IMR-90 (cell line): ENCODE measurements around the gene DMRTA1. TPM values are rescaled to one million over a fixed set of nuclear protein-coding genes. Genes with fewer than 3 reads are reported as not detected.

Experiments used
- ATAC-seq: fragments of 200-7000 bp; cut with Tn5 transposase; 2 replicates; pipeline ENCODE4 v1.9.1; 2020; ENCODE audit warnings: low read depth, mild to moderate bottlenecking, moderate library complexity
- BruUV-seq: library from RNA; stranded (reverse); fragments of 400-500 nt; replicated peaks from 2 replicates; lab custom pipeline; 2021; lab: Mats Ljungman, UMichigan
- CTCF ChIA-PET: fragments of 300-600 bp; formaldehyde crosslinking; extraction: SDS; loops from one replicate; lab custom pipeline; 2021; ENCODE audit warnings: antibody characterized with exemption; lab: Yijun Ruan, JAX
- POLR2A ChIA-PET: fragments of 300-600 bp; sonication (Branson Sonifier 250); formaldehyde crosslinking; loops from one replicate; lab custom pipeline; 2022; ENCODE audit warnings: antibody characterized with exemption; ENCODE audit not compliant: unreplicated experiment; lab: Charles Lee
- DNase-seq: peaks from one replicate; pipeline ENCODE4 v3.0.0; 2013
- H2AFZ ChIP-seq: replicated peaks from 2 replicates; pipeline ENCODE3; 2013; ENCODE audit warnings: low read length, mild to moderate bottlenecking; ENCODE audit not compliant: poor library complexity
- H2AK5ac ChIP-seq: 2 replicates; pipeline ENCODE4 v1.6.1; 2013; ENCODE audit warnings: low read depth, low read length, inconsistent platforms
- H2AK9ac ChIP-seq: replicated peaks from 2 replicates; pipeline ENCODE3; 2013; ENCODE audit warnings: mild to moderate bottlenecking, low read depth, low read length, moderate library complexity; ENCODE audit not compliant: poor library complexity
- H2BK120ac ChIP-seq: 2 replicates; pipeline ENCODE4 v1.6.1; 2013; ENCODE audit warnings: low read depth, low read length, inconsistent platforms
- H2BK15ac ChIP-seq: 3 replicates; pipeline ENCODE4 v1.6.1; 2013; ENCODE audit warnings: low read depth, low read length, inconsistent platforms
- H2BK20ac ChIP-seq: 2 replicates; pipeline ENCODE4 v1.6.1; 2013; ENCODE audit warnings: low read depth, mild to moderate bottlenecking, inconsistent platforms, low read length, moderate library complexity
- H2BK5ac ChIP-seq: 2 replicates; pipeline ENCODE4 v1.6.1; 2013; ENCODE audit warnings: mild to moderate bottlenecking, low read depth, low read length, inconsistent platforms; ENCODE audit not compliant: poor library complexity, severe bottlenecking
- H3K14ac ChIP-seq: replicated peaks from 2 replicates; pipeline ENCODE4 v1.6.1; 2013; ENCODE audit warnings: low read depth, low read length, inconsistent platforms
- H3K18ac ChIP-seq: 2 replicates; pipeline ENCODE4 v1.6.1; 2013; ENCODE audit warnings: low read depth, low read length, control low read depth
- H3K23ac ChIP-seq: 2 replicates; pipeline ENCODE4 v1.6.1; 2013; ENCODE audit warnings: low read depth, low read length, inconsistent platforms
- H3K27ac ChIP-seq: 2 replicates; pipeline ENCODE4 v1.5.1; 2013; ENCODE audit warnings: mild to moderate bottlenecking, control low read depth, low read length; ENCODE audit not compliant: insufficient read depth
- H3K27me3 ChIP-seq: 2 replicates; pipeline ENCODE4 v1.6.1; 2013; ENCODE audit warnings: low read length; ENCODE audit not compliant: control insufficient read depth, insufficient read depth
- H3K36me3 ChIP-seq: 2 replicates; pipeline ENCODE4 v1.6.1; 2013; ENCODE audit warnings: low read length, mixed read lengths; ENCODE audit not compliant: control insufficient read depth, insufficient read depth
- H3K4ac ChIP-seq: 2 replicates; pipeline ENCODE4 v1.6.1; 2013; ENCODE audit warnings: low read depth, low read length, inconsistent platforms
- H3K4me1 ChIP-seq: 2 replicates; pipeline ENCODE4 v1.6.1; 2013; ENCODE audit warnings: low read length, mixed read lengths; ENCODE audit not compliant: control insufficient read depth, insufficient read depth
- H3K4me2 ChIP-seq: 2 replicates; pipeline ENCODE4 v1.6.1; 2013; ENCODE audit warnings: low read depth, mild to moderate bottlenecking, control low read depth, low read length, moderate library complexity
- H3K4me3 ChIP-seq: 2 replicates; pipeline ENCODE4 v1.5.1; 2013; ENCODE audit warnings: low read depth, mild to moderate bottlenecking, control low read depth, low read length, moderate library complexity; ENCODE audit not compliant: insufficient read depth
- H3K56ac ChIP-seq: 2 replicates; pipeline ENCODE4 v1.6.1; 2013; ENCODE audit warnings: low read length, inconsistent platforms; ENCODE audit not compliant: insufficient read depth; ENCODE audit errors: extremely low read depth
- H3K79me1 ChIP-seq, 2 experiments: 2 replicates each; pipeline ENCODE4 v1.6.1; 2013; ENCODE audit warnings: low read length in 2 of 2, inconsistent platforms in 1 of 2, low read depth in 1 of 2
- H3K9ac ChIP-seq: 2 replicates; pipeline ENCODE4 v1.6.1; 2013; ENCODE audit warnings: low read depth, low read length, control low read depth
- H3K9me1 ChIP-seq: 2 replicates; pipeline ENCODE4 v1.6.1; 2013; ENCODE audit warnings: low read length, inconsistent platforms; ENCODE audit not compliant: insufficient read depth
- H3K9me3 ChIP-seq: 2 replicates; pipeline ENCODE4 v1.6.1; 2013; ENCODE audit warnings: low read length; ENCODE audit not compliant: control insufficient read depth, insufficient read depth
- H4K20me1 ChIP-seq: 2 replicates; pipeline ENCODE4 v1.6.1; 2013; ENCODE audit warnings: low read length, inconsistent platforms; ENCODE audit not compliant: insufficient read depth
- H4K5ac ChIP-seq: 2 replicates; pipeline ENCODE4 v1.6.1; 2013; ENCODE audit warnings: mild to moderate bottlenecking, low read depth, low read length, control low read depth
- H4K8ac ChIP-seq, 2 experiments: 2 replicates each; pipeline ENCODE4 v1.6.1; 2013; ENCODE audit warnings: low read depth in 2 of 2, low read length in 2 of 2, control low read depth in 1 of 2, inconsistent platforms in 1 of 2
- H4K91ac ChIP-seq: 2 replicates; pipeline ENCODE4 v1.6.1; 2013; ENCODE audit warnings: low read depth, low read length, inconsistent platforms; ENCODE audit not compliant: insufficient read depth
- BHLHE40 ChIP-seq: fragments of 150-350 bp; IDR thresholded peaks from 2 replicates; pipeline ENCODE4 v1.6.1; 2016; ENCODE audit warnings: mild to moderate bottlenecking, low read depth, low read length
- WGBS, 2 experiments: methylation state at CpG; one replicate each; pipeline versions ENCODE4 v1.1.5 to v1.1.7; 2013; ENCODE audit warnings: missing lambda C conversion rate in 2 of 2; ENCODE audit not compliant: insufficient read length in 1 of 2; ENCODE audit errors: extremely low coverage in 2 of 2; 5-methylcytosine and 5-hydroxymethylcytosine counted together
- dilution Hi-C: fragments of 300-500 bp; cut with HindIII; formaldehyde crosslinking; loops from one replicate; pipeline ENCODE4 v1.14.3; 2018; ENCODE audit warnings: low sequenced_read_pairs; ENCODE audit not compliant: unreplicated experiment
- in situ Hi-C: fragments of 300-500 bp; cut with MboI; formaldehyde crosslinking; loops from 3 replicates; pipeline ENCODE4 v1.14.3; 2019; ENCODE audit warnings: low sequenced_read_pairs, inconsistent platforms, mixed read lengths
- intact Hi-C: fragments of 100-400 bp; cut with micrococcal nuclease; formaldehyde crosslinking; loops from 2 replicates; pipeline ENCODE4 v1.10.0; 2022
- polyA plus RNA-seq, 3 experiments: library from polyadenylated mRNA; depleted of rRNA; stranded (reverse); fragments of >200 nt; gene quantifications; 2 replicates each; pipeline ENCODE4 v1.2.3, GENCODE V29; 2012; ENCODE audit warnings: low replicate concordance in 1 of 3
- total RNA-seq: library from RNA; depleted of rRNA; stranded (reverse); fragments of >200 nt; gene quantifications from 2 replicates; pipeline ENCODE4 v1.2.3, GENCODE V29; 2012
- TF ChIP-seq, protein P1 (sequence below): conservative IDR thresholded peaks from 2 replicates; pipeline ENCODE4 v1.5.1; 2012; ENCODE audit warnings: mild to moderate bottlenecking, low read depth, low read length, improper control_type of control experiment

DMRTA1 gene
- total and polyA plus RNA-seq, 2 of the 4 experiments (the other 2 are of a cell fraction): under 0.01 to 0.02 TPM

DNA sequence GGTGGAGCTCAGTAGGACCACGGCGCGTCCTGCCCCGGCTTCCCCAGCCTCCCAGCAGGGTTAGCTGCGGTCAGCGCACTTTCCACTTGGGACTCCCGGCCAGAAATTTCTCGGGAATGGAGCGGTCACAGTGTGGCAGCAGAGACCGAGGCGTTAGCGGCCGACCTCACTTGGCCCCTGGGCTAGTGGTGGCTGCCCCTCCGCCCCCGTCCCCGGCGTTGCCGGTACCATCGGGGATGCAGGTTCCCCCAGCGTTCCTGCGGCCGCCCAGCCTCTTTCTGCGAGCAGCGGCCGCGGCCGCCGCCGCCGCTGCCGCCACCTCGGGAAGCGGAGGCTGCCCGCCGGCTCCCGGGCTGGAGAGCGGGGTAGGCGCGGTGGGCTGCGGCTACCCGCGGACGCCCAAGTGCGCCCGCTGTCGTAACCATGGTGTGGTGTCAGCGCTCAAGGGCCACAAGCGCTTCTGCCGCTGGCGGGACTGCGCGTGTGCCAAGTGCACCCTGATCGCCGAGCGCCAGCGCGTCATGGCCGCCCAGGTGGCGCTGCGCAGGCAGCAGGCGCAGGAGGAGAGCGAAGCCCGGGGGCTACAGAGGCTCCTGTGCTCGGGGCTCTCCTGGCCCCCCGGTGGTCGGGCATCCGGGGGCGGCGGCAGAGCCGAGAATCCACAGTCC is 460 bp downstream of the DMRTA1 start:
- Histone ChIP-seq H3K23ac (no peak overlapping the region), H3K9me3 (no peaks in the 10 kb centered on the region), H3K27ac (no peak overlapping the region), H2AK9ac (peak overlapping the region; percentile 28), H3K14ac (no peak overlapping the region), H3K4me1 (no peaks in the 10 kb centered on the region), H3K18ac (no peak overlapping the region), H4K20me1 (no peaks in the 10 kb centered on the region), H3K4me2 (peak overlapping the region; percentile 94), H3K9me1 (no peaks in the 10 kb centered on the region), H2BK20ac (no peak overlapping the region), H2AFZ (peak overlapping the region; percentile 90), H4K91ac (no peak overlapping the region), H3K9ac (no peak overlapping the region), H2AK5ac (no peak overlapping the region), H3K56ac (no peak overlapping the region), H3K4ac (no peak overlapping the region), H3K4me3 (peak overlapping the region; percentile 69), H2BK15ac (no peak overlapping the region), H4K8ac (no peak overlapping the region), H3K79me1 (no peaks in the 10 kb centered on the region), H2BK120ac (no peak overlapping the region), H2BK5ac (no peak overlapping the region), H4K5ac (no peak overlapping the region), H3K27me3 (peaks cover 12% of the 10 kb centered on the region), H3K36me3 (no peaks in the 10 kb centered on the region)
- TF ChIP-seq, protein P1, sequence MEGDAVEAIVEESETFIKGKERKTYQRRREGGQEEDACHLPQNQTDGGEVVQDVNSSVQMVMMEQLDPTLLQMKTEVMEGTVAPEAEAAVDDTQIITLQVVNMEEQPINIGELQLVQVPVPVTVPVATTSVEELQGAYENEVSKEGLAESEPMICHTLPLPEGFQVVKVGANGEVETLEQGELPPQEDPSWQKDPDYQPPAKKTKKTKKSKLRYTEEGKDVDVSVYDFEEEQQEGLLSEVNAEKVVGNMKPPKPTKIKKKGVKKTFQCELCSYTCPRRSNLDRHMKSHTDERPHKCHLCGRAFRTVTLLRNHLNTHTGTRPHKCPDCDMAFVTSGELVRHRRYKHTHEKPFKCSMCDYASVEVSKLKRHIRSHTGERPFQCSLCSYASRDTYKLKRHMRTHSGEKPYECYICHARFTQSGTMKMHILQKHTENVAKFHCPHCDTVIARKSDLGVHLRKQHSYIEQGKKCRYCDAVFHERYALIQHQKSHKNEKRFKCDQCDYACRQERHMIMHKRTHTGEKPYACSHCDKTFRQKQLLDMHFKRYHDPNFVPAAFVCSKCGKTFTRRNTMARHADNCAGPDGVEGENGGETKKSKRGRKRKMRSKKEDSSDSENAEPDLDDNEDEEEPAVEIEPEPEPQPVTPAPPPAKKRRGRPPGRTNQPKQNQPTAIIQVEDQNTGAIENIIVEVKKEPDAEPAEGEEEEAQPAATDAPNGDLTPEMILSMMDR: 0 out of 2 replicates have a peak, but pooled peaks have one; percentile 8
- TF ChIP-seq BHLHE40: no peak
- ATAC-seq: peak; percentile 75
- in situ Hi-C loops: loop anchor here (5.0 kb wide), 1 partner anchor 635 kb away; no protein-coding TSS in a partner anchor
- intact Hi-C loops: loop anchor here (5.0 kb wide), 1 partner anchor 440 kb away; the partner anchor contains the start of gene CDKN2B
- no TSS peak for BruUV-seq
- DNase-seq: peak; percentile 20
- POLR2A ChIA-PET: no interaction called here
- 2% methylated on average over 42 of the region's 70 CpGs; no CpG with 5 or more reads in 1 of the 2 experiments for WGBS, 2 experiments
- CTCF ChIA-PET: interaction anchor here (0.6 to 1.1 kb wide), 2 partner anchors 40 to 368 kb away, joined by 3 read pairs; no protein-coding TSS in a partner anchor
- dilution Hi-C loops: no loop called here
